ENCODE results near the gene LRRC4C. TPM values are rescaled to one million over a fixed set of nuclear protein-coding genes. Genes with fewer than 3 reads are reported as not detected.

Gene LRRC4C
- total and polyA plus RNA-seq, 11 donors = 0.08 to 1.2 (median 0.48) TPM; not detected in 1

DNA sequence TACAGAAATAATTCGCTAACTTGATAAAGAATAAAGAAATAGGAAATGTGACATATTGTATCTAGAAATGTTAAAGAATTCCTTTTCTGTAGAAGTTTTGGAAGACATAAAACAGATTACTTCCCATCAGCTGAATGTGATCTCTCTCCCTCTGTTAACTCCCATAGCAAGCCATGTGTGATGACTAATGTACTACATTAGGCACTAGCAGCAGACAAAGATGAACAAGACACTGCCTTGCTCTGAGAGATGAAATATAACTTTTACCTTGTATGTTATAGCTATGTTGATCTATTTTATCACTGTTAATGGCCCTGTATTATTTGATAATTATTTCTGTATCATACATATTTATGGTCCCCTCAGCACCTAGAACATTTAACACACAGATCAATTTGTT, 817.2 kb downstream of the LRRC4C start:
- no peak overlapping the region for H3K27ac ChIP-seq
- no peak overlapping the region for H3K4me3 ChIP-seq
- 55 to 67% (median 59%) methylated on average over 1 of the region's 1 CpG for WGBS, 4 donors
- no peaks in the 10 kb centered on the region for H3K27me3 ChIP-seq
- DNase-seq (no peak), ATAC-seq (no peak)
- no peaks in the 10 kb centered on the region for H3K4me1 ChIP-seq
- no peaks in the 10 kb centered on the region for H3K36me3 ChIP-seq
- intact Hi-C loops (cut with DNase I) = no loop called here
- H3K9me3 ChIP-seq = peaks cover 0 to 4% (median 0%) of the 10 kb centered on the region in 12 donors
- TF ChIP-seq POLR2A (IDR thresholded peaks at IDR 0.05) = no peak
- TF ChIP-seq, protein P1, sequence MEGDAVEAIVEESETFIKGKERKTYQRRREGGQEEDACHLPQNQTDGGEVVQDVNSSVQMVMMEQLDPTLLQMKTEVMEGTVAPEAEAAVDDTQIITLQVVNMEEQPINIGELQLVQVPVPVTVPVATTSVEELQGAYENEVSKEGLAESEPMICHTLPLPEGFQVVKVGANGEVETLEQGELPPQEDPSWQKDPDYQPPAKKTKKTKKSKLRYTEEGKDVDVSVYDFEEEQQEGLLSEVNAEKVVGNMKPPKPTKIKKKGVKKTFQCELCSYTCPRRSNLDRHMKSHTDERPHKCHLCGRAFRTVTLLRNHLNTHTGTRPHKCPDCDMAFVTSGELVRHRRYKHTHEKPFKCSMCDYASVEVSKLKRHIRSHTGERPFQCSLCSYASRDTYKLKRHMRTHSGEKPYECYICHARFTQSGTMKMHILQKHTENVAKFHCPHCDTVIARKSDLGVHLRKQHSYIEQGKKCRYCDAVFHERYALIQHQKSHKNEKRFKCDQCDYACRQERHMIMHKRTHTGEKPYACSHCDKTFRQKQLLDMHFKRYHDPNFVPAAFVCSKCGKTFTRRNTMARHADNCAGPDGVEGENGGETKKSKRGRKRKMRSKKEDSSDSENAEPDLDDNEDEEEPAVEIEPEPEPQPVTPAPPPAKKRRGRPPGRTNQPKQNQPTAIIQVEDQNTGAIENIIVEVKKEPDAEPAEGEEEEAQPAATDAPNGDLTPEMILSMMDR (IDR thresholded peaks at IDR 0.05) = no peak

DNA sequence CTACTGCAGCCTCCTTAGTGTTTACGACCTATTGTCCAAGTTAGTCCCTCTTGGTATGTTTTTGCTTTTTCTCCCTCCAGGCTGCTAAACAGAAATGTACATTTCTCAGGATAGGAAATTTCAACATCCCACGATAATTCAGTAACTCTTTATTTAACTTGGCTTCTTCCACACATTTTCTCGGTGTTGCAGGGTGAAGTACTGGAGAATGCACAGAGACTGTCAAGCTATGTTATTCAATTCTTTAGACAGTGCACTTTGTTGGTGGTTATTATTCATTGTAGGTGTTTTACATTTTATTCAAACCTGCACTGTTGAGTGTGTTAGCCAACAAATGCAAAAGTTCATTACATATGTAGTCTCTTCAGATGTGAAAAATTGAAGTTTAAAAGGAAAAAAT, 839.8 kb downstream of the LRRC4C start:
- ATAC-seq (no peak), DNase-seq (no peak)
- Histone ChIP-seq H3K27me3 (no peaks in the 10 kb centered on the region), H3K27ac (no peak overlapping the region), H3K4me3 (no peak overlapping the region), H3K36me3 (no peaks in the 10 kb centered on the region), H3K9me3 (peaks cover 0 to 4% (median 0%) of the 10 kb centered on the region in 12 donors), H3K4me1 (no peaks in the 10 kb centered on the region)
- TF ChIP-seq POLR2A (IDR thresholded peaks at IDR 0.05) = no peak
- TF ChIP-seq, protein P1 (IDR thresholded peaks at IDR 0.05) = no peak
- intact Hi-C loops (cut with DNase I) = no loop called here
- WGBS, 4 donors = 65 to 78% (median 77%) methylated on average over 3 of the region's 3 CpGs

- Histone ChIP-seq H3K9me3 (peaks cover 0 to 57% (median 26%) of the 10 kb centered on the region in 12 donors), H3K27ac (no peak overlapping the region), H3K27me3 (no peaks in the 10 kb centered on the region), H3K4me3 (no peak overlapping the region), H3K4me1 (no peaks in the 10 kb centered on the region), H3K36me3 (no peaks in the 10 kb centered on the region)
- ATAC-seq (no peak), DNase-seq (no peak)
- 73 to 79% (median 75%) methylated on average over 3 of the region's 3 CpGs for WGBS, 4 donors
- intact Hi-C loops (cut with DNase I) = no loop called here
- no peak for TF ChIP-seq POLR2A (IDR thresholded peaks at IDR 0.05)
- TF ChIP-seq, protein P1 (IDR thresholded peaks at IDR 0.05) = no peak
These were observed 852.7 kb downstream of the LRRC4C start for GRCh38 chr11:40606800-40607199.

DNA sequence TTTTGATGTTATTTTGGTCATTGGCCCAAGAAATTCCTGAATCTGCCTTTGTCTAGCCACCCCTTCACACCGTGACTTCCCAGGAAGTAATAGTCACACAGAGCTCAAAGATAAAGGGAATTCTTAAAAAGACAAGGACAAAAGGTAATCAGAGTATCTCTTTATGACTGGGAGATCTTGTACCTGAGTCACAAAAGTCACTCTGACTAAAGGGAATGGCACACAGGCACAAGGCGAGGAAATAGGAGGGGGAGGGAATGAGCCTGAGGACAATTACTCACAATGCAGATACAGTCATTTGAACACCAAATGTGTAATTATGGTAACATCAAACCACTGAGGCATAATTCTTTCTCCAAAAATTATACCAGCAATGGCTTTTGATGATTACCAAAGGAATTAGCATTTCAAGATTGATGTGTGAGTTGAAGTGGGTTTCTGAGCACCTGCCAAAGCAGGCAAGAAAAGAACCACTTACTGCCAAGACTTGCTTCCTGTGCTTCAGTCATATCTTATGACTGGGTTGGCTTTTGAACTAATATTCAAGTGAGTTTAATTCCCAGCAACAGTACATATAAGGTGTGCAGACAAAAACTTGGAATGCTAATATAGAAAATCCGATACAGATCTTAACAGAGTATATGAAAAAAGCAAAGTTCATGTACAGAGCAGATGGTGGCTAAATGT, 856.4 kb downstream of the LRRC4C start:
- intact Hi-C loops (cut with DNase I) = no loop called here
- Histone ChIP-seq H3K4me1 (no peaks in the 10 kb centered on the region), H3K36me3 (no peaks in the 10 kb centered on the region), H3K4me3 (no peak overlapping the region), H3K27ac (no peak overlapping the region), H3K9me3 (peaks cover 0 to 43% (median 24%) of the 10 kb centered on the region in 12 donors), H3K27me3 (no peaks in the 10 kb centered on the region)
- ATAC-seq (no peak), DNase-seq (no peak)
- TF ChIP-seq, protein P1 (IDR thresholded peaks at IDR 0.05) = no peak
- no peak for TF ChIP-seq POLR2A (IDR thresholded peaks at IDR 0.05)
- 70 to 79% (median 75%) methylated on average over 3 of the region's 3 CpGs for WGBS, 4 donors

All from heart left ventricle (tissue), 16 donors.